Type B pancreatic cell (in vitro differentiated cells): ENCODE results near the gene RHBDD2. TPM values are rescaled to one million over a fixed set of nuclear protein-coding genes. Genes with fewer than 3 reads are reported as not detected.

Experiments used
- DNase-seq: peaks from one replicate; pipeline ENCODE4 v3.0.0; 2021; ENCODE audit warnings: mixed read lengths; ENCODE audit not compliant: unreplicated experiment; ENCODE audit errors: extremely low spot score
- H3K27ac Mint-ChIP-seq: 2 replicates; pipeline ENCODE4 v1.8.0; 2021; ENCODE audit warnings: mild to moderate bottlenecking, mixed read lengths
- H3K27me3 Mint-ChIP-seq: 2 replicates; pipeline ENCODE4 v1.8.0; 2021; ENCODE audit warnings: mixed read lengths
- H3K36me3 Mint-ChIP-seq: 2 replicates; pipeline ENCODE4 v1.8.0; 2021; ENCODE audit warnings: mixed read lengths
- H3K4me1 Mint-ChIP-seq: one replicate; pipeline ENCODE4 v1.8.0; 2021; ENCODE audit warnings: mixed read lengths; ENCODE audit not compliant: unreplicated experiment
- H3K4me3 Mint-ChIP-seq: 2 replicates; pipeline ENCODE4 v1.8.0; 2021; ENCODE audit warnings: mild to moderate bottlenecking, mixed read lengths
- H3K9me3 Mint-ChIP-seq: 2 replicates; pipeline ENCODE4 v1.8.0; 2021; ENCODE audit warnings: mixed read lengths
- CTCF ChIP-seq: fragments of 200-600 bp; sonication (generic); conservative IDR thresholded peaks from 2 replicates; pipeline ENCODE4 v1.5.0; 2021; ENCODE audit warnings: antibody characterized with exemption, mild to moderate bottlenecking
- microRNA-seq: library from miRNA; unstranded; fragments of <30 nt; microRNA quantifications from one replicate; pipeline ENCODE4, GENCODE V29; 2020
- total RNA-seq: library from RNA; stranded (reverse); gene quantifications from 2 replicates; pipeline ENCODE4 v1.2.1, GENCODE V29; 2021; ENCODE audit warnings: low replicate concordance

RHBDD2 gene
- total RNA-seq, 1 donor from 2014 or later = 75.1 TPM

- H3K36me3 Mint-ChIP-seq = peaks cover 9% of the 10 kb centered on the region
- no peaks in the 10 kb centered on the region for H3K9me3 Mint-ChIP-seq
- H3K4me3 Mint-ChIP-seq = no peak overlapping the region
- no peaks in the 10 kb centered on the region for H3K27me3 Mint-ChIP-seq
- peaks cover 20% of the 10 kb centered on the region for H3K4me1 Mint-ChIP-seq
- no peak for TF ChIP-seq CTCF
- DNase-seq = no peak
- peak overlapping the region; percentile 22 for H3K27ac Mint-ChIP-seq
Observed at GRCh38 chr7:75925717-75926435, 47.0 kb downstream of the RHBDD2 start.

GRCh38 chr7:75928568-75928914 lies 49.7 kb downstream of the RHBDD2 start:
- no peaks in the 10 kb centered on the region for H3K27me3 Mint-ChIP-seq
- no peaks in the 10 kb centered on the region for H3K9me3 Mint-ChIP-seq
- no peak for TF ChIP-seq CTCF
- peaks cover 12% of the 10 kb centered on the region for H3K36me3 Mint-ChIP-seq
- H3K27ac Mint-ChIP-seq = no peak overlapping the region
- H3K4me3 Mint-ChIP-seq = no peak overlapping the region
- peaks cover 9% of the 10 kb centered on the region for H3K4me1 Mint-ChIP-seq
- no peak for DNase-seq

GRCh38 chr7:75931680-75932079 lies 52.8 kb downstream of the RHBDD2 start:
- no peak for DNase-seq
- Mint-ChIP-seq H3K4me1 (peaks cover 5% of the 10 kb centered on the region), H3K27me3 (no peaks in the 10 kb centered on the region), H3K4me3 (peak overlapping the region; percentile 38), H3K36me3 (peaks cover 18% of the 10 kb centered on the region), H3K27ac (peak overlapping the region; percentile 79), H3K9me3 (no peaks in the 10 kb centered on the region)
- TF ChIP-seq CTCF = no peak

GRCh38 chr7:75937958-75938786 lies 59.3 kb downstream of the RHBDD2 start:
- Mint-ChIP-seq H3K27ac (peak overlapping the region; percentile 61), H3K36me3 (peaks cover 19% of the 10 kb centered on the region), H3K4me1 (peaks cover 12% of the 10 kb centered on the region), H3K9me3 (no peaks in the 10 kb centered on the region), H3K27me3 (no peaks in the 10 kb centered on the region), H3K4me3 (no peak overlapping the region)
- no peak for TF ChIP-seq CTCF
- DNase-seq = no peak

Small RNA genes lying within 50 kb of the gene (microRNA-seq; reads per million reads assigned to microRNA genes)
- not detected for gene MIR4651

Other genes starting within 250 kb of the RHBDD2 start
- gene HIP1, start 140.1 kb upstream of the RHBDD2 start, total RNA-seq = 11.1 and 33.8 TPM in 2 replicates
- 1.00 and 2.6 TPM in 2 replicates for gene CCL26, start 106.8 kb upstream of the RHBDD2 start, total RNA-seq
- gene CCL24, start 65.2 kb upstream of the RHBDD2 start, total RNA-seq = not detected in 2 replicates
- 122 and 153 TPM in 2 replicates for gene POR, start 36.1 kb downstream of the RHBDD2 start, total RNA-seq
- gene TMEM120A, start 115.6 kb downstream of the RHBDD2 start, total RNA-seq = 22.5 and 37.1 TPM in 2 replicates
- 45.9 and 51.9 TPM in 2 replicates for gene STYXL1, start 169.0 kb downstream of the RHBDD2 start, total RNA-seq
- 177 and 239 TPM in 2 replicates for gene MDH2, start 169.1 kb downstream of the RHBDD2 start, total RNA-seq